ENCODE measurements around the gene SLC12A7.

SLC12A7 gene

DNA sequence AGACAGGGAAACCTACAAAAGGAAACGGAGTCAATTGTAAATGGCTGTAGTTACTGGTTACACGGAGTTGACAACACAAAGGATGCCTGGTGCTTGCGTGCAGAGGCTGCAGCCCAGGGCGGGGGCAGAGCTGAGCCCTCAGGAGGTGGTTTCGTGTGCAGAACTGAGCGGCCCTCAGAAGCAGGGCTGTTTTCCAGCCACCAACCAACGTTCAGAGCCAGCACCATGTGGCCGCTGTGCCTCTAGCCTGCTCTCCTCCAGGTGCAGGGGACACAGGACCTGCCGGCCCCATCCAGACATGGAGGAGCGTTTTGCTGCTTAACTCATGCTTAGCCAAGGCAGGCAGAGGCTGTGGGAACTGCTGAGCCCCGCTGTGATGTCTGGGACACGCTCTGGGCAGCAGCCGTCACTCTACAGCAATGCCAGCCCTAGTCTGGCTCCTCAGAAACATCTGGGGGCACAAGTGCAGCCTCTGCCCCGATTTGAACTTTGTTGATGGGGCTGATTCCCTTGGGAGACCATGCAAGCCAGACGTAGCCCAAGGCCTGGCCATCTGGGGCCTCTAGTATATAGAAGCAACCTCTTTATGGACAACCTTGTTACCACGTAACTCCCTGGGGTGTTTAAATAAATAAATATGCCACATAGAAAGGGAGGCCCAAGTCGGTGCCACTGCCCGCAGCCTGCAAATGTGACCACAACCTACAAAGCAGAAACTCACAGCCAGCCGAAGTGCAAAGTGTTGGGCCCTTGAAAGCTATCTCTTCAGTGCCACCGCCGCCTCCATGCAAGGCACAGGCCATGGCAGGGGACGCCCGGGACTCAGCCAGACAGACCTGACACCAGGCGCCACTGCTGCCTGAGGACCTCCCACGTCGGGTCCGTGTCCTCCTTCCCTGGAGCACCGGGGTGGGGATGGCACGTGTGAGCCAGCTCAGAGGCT lies 61.2 kb downstream of the SLC12A7 start:
- TF ChIP-seq CTCF (conservative IDR thresholded peaks at IDR 0.05): no peak
- no peak overlapping the region for H3K27ac ChIP-seq

DNA sequence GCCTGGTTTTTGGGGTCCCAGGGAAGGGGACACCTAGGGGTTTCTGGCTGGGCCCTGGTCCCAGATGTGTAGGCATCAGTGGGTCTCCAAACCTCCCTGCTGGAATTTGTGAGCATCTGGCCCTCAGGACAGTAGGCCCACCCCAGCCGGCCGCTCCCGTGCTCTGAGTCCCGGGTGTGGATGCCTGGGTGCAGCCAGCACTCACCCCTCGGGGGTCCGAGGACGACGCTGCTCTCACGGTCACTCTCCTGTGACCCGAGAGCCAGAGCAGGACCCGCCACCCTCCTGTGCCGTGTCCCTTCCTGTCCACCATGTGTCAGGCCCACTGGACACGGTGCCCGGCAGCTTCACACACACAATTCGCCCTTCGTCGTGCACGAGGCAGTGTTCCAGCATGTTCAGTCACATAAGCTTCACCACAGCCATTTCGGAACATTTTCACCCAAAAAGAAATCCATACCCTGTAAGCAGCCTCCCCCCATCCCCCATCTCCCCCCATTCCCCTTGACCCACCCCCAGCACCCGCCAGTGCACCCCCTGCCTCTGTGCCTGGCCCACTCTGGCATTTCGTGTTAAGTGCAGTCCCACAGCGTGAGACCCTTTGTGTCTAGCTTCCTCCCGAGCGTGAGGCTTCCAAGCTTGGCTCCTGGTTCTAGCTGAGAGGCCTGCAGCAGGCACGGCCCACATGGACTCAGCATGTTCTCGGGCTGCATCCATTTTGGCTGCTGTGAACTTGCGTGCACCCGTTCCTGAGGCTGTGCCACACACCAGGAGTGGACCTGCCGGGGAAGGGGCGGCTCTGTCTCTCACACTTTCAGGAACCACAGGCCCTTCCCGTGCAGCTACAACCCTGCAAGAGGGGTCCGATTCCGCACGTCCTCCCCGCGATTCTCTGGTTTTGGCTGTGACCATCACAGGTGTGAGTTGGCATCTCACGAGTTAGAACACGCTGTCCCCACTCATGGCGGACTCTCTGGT lies 62.7 kb downstream of the SLC12A7 start:
- TF ChIP-seq CTCF (conservative IDR thresholded peaks at IDR 0.05): no peak
- no peak overlapping the region for H3K27ac ChIP-seq

GRCh38 chr5:1048162-1048721 lies 63.6 kb downstream of the SLC12A7 start:
- no peak for TF ChIP-seq CTCF (conservative IDR thresholded peaks at IDR 0.05)
- H3K27ac ChIP-seq: no peak overlapping the region

GRCh38 chr5:1047332-1047965 lies 64.4 kb downstream of the SLC12A7 start:
- TF ChIP-seq CTCF (conservative IDR thresholded peaks at IDR 0.05): no peak
- no peak overlapping the region for H3K27ac ChIP-seq

DNA sequence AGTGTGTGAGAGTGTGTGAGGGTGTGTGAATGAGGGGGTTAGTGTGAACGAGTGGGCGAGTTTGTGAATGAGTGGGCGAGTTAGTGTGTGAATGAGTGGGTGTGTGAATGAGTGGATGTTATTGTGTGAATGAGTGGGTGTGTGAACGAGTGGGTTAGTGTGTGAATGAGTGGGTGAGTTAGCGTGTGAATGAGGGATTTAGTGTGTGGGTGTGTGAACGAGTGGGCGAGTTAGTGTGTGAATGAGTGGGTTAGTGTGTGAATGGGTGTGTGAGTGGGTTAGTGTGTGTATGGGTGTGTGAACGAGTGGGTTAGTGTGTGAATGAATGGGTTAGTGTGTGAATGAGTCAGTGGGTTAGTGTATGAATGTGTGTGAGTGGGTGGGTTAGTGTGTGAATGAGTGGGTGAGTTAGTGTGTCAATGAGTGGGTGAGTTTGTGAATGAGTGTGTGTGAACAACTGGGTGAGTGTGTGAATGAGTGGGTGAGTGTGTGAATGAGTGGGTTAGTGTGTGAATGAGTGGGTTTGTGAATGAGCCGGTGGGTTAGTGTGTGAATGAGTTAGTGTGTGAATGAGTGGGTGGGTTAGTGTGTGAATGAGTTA lies 65.8 kb downstream of the SLC12A7 start:
- no peak for TF ChIP-seq CTCF (conservative IDR thresholded peaks at IDR 0.05)

DNA sequence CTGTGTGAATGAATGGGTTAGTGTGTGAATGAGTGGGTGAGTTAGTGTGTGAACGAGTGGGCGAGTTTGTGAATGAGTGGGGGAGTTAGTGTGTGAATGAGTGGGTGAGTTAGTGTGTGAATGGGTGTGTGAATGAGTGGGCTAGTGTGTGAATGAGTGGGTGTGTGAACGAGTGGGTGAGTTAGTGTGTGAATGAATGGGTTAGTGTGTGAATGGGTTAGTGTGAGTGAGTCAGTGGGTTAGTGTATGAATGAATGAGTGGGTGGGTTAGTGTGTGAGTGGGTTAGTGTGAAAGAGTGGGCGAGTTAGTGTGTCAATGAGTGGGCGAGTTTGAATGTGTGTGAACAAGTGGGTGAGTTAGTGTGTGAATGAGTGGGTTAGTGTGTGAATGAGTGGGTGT lies 67.7 kb downstream of the SLC12A7 start:
- no peak overlapping the region for H3K27ac ChIP-seq
- no peak for TF ChIP-seq CTCF (conservative IDR thresholded peaks at IDR 0.05)

More for the DNA sequence above, 65.8 kb downstream of the SLC12A7 start:
- H3K27ac ChIP-seq: no peak overlapping the region

Measured in VCaP (cell line).